Measurements from ENCODE around the gene KDM7A.

KDM7A gene

GRCh38 chr7:140217750-140218501, 41.1 kb upstream of the KDM7A start:
- ATAC-seq, result no peak
- no peak for TF ChIP-seq TOX (CRISPR knock-in tag; IDR thresholded peaks at IDR 0.05; ENCODE audit: borderline replicate concordance)
- TF ChIP-seq ZC3H10 (CRISPR knock-in tag; IDR thresholded peaks at IDR 0.05), result no peak
- no peak for TF ChIP-seq TCF4 (CRISPR knock-in tag; IDR thresholded peaks at IDR 0.05; ENCODE audit: borderline replicate concordance)
- TF ChIP-seq PATZ1 (CRISPR knock-in tag; IDR thresholded peaks at IDR 0.05; ENCODE audit: borderline replicate concordance), result no peak
- no peak for TF ChIP-seq ZFP30 (CRISPR knock-in tag; IDR thresholded peaks at IDR 0.05)
- no peak for TF ChIP-seq ZFP3 (CRISPR knock-in tag; IDR thresholded peaks at IDR 0.05)
- TF ChIP-seq CSDC2 (CRISPR knock-in tag; IDR thresholded peaks at IDR 0.05), result no peak
- TF ChIP-seq CREB5 (CRISPR knock-in tag; IDR thresholded peaks at IDR 0.05; ENCODE audit: low read depth), result no peak
- no peak for TF ChIP-seq RARB (CRISPR knock-in tag; IDR thresholded peaks at IDR 0.05)
- TF ChIP-seq PPARA (CRISPR knock-in tag; IDR thresholded peaks at IDR 0.05; ENCODE audit: borderline replicate concordance), result no peak
- TF ChIP-seq SNAI2 (CRISPR knock-in tag; IDR thresholded peaks at IDR 0.05), result no peak
- TF ChIP-seq ZNF565 (CRISPR knock-in tag; conservative IDR thresholded peaks at IDR 0.05; ENCODE audit: low read depth), result no peak
- TF ChIP-seq ARNTL (CRISPR knock-in tag; IDR thresholded peaks at IDR 0.05; ENCODE audit: borderline replicate concordance, low read depth), result no peak
- TF ChIP-seq GLIS3 (CRISPR knock-in tag; IDR thresholded peaks at IDR 0.05), result no peak
- TF ChIP-seq TSHZ2 (CRISPR knock-in tag; IDR thresholded peaks at IDR 0.05), result no peak

- ATAC-seq, result no peak
- TF ChIP-seq ZNF8 (CRISPR knock-in tag; IDR thresholded peaks at IDR 0.05) (no peak), ZC3H10 (CRISPR knock-in tag; IDR thresholded peaks at IDR 0.05) (no peak), CSDC2 (CRISPR knock-in tag; IDR thresholded peaks at IDR 0.05) (no peak), GLIS3 (CRISPR knock-in tag; IDR thresholded peaks at IDR 0.05) (no peak), TSHZ2 (CRISPR knock-in tag; IDR thresholded peaks at IDR 0.05) (no peak), ARNTL (CRISPR knock-in tag; IDR thresholded peaks at IDR 0.05; ENCODE audit: borderline replicate concordance, low read depth) (no peak), CREB5 (CRISPR knock-in tag; IDR thresholded peaks at IDR 0.05; ENCODE audit: low read depth) (no peak), POU6F1 (CRISPR knock-in tag; IDR thresholded peaks at IDR 0.05; ENCODE audit: borderline replicate concordance, low read depth) (no peak), PATZ1 (CRISPR knock-in tag; IDR thresholded peaks at IDR 0.05; ENCODE audit: borderline replicate concordance) (no peak), TCF4 (CRISPR knock-in tag; IDR thresholded peaks at IDR 0.05; ENCODE audit: borderline replicate concordance) (no peak), ZNF70 (CRISPR knock-in tag; IDR thresholded peaks at IDR 0.05) (no peak), ISL1 (CRISPR knock-in tag; IDR thresholded peaks at IDR 0.05) (no peak), SNAI2 (CRISPR knock-in tag; IDR thresholded peaks at IDR 0.05) (no peak), ESRRG (CRISPR knock-in tag; IDR thresholded peaks at IDR 0.05) (no peak), ZNF565 (CRISPR knock-in tag; conservative IDR thresholded peaks at IDR 0.05; ENCODE audit: low read depth) (no peak), BACH2 (CRISPR knock-in tag; IDR thresholded peaks at IDR 0.05; ENCODE audit: borderline replicate concordance) (no peak), OSR1 (CRISPR knock-in tag; IDR thresholded peaks at IDR 0.05) (no peak), PPARA (CRISPR knock-in tag; IDR thresholded peaks at IDR 0.05; ENCODE audit: borderline replicate concordance) (no peak)
These were observed 38.5 kb upstream of the KDM7A start for GRCh38 chr7:140215281-140215680.

Measured in SK-N-SH treated with all-trans-retinoic acid at 6 μM for 48 hours (cell line).